Cardiac fibroblast (primary cell): Measurements from ENCODE around the gene NMRAL1.

Experiments
- DNase-seq, 2 donors: peaks; one replicate each; pipeline versions ENCODE4 v3.0.0 to v3.0.0-alpha.2; 2010; ENCODE audit warnings: low read depth in 2 of 2
- H3K4me3 ChIP-seq, 2 donors: replicated peaks in 1 of 2; 1 replicate in 1 of 2; 2 replicates in 1 of 2; pipeline ENCODE4 v1.5.1; 2011; ENCODE audit warnings: low read depth in 2 of 2, low read length in 2 of 2, mild to moderate bottlenecking in 2 of 2, moderate library complexity in 1 of 2
- CTCF ChIP-seq: IDR thresholded peaks from one replicate; pipeline ENCODE4 v1.5.1; 2011; ENCODE audit warnings: low read depth, mild to moderate bottlenecking, low read length, inconsistent platforms

The NMRAL1 gene

GRCh38 chr16:4510747-4511426 lies 36.5 kb upstream of the NMRAL1 start:
- no peak for TF ChIP-seq CTCF
- H3K4me3 ChIP-seq = no peak overlapping the region
- no peak for DNase-seq

GRCh38 chr16:4510131-4510530 lies 35.7 kb upstream of the NMRAL1 start:
- H3K4me3 ChIP-seq = no peak overlapping the region
- TF ChIP-seq CTCF = no peak
- DNase-seq = no peak

- no peak overlapping the region for H3K4me3 ChIP-seq
- DNase-seq = no peak
- no peak for TF ChIP-seq CTCF
Measured at GRCh38 chr16:4509420-4509819, 35.0 kb upstream of the NMRAL1 start.

GRCh38 chr16:4508806-4509205 lies 34.4 kb upstream of the NMRAL1 start:
- no peak for TF ChIP-seq CTCF

GRCh38 chr16:4507588-4508345 lies 33.3 kb upstream of the NMRAL1 start:
- no peak for TF ChIP-seq CTCF
- H3K4me3 ChIP-seq = no peak overlapping the region

More at GRCh38 chr16:4508806-4509205, 34.4 kb upstream of the NMRAL1 start:
- no peak for DNase-seq
- H3K4me3 ChIP-seq = no peak overlapping the region

GRCh38 chr16:4506450-4506849 lies 32.0 kb upstream of the NMRAL1 start:
- peak; percentile 83 for TF ChIP-seq CTCF
- peak; percentile 87 to 88 for DNase-seq
- no peak overlapping the region for H3K4me3 ChIP-seq

More at GRCh38 chr16:4507588-4508345, 33.3 kb upstream of the NMRAL1 start:
- no peak for DNase-seq
